ENCODE measurements around the gene KCNAB3.

The KCNAB3 gene

DNA sequence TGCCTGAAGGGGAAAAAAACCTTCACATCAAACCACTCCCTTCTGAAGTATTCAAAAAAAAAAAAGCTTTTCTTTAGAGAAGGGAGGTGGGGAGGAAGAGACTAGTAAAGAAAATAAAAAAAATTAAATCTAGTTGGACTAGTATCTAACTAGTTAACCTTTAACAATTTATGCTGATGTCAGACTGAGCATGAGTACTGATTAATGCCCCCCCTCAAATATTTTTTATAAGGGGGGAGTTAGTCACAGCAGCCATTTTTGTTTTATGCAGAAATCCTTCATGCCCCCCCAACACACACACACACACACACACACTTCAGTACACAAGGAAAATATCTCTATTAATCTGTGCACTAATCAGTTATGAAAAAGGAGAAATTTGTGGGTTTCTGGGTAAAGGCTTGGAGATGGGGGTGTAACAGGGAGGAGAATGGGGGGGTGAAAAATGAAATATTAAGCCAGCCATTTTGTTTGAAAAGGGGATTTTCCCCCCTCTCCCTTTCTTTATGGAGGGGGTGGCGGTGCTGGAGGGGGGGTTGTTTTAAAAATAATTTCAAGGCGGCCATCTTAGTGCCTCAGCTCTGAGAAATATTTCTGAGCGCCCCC, 45.8 kb downstream of the KCNAB3 start:
- TF ChIP-seq, protein P1, sequence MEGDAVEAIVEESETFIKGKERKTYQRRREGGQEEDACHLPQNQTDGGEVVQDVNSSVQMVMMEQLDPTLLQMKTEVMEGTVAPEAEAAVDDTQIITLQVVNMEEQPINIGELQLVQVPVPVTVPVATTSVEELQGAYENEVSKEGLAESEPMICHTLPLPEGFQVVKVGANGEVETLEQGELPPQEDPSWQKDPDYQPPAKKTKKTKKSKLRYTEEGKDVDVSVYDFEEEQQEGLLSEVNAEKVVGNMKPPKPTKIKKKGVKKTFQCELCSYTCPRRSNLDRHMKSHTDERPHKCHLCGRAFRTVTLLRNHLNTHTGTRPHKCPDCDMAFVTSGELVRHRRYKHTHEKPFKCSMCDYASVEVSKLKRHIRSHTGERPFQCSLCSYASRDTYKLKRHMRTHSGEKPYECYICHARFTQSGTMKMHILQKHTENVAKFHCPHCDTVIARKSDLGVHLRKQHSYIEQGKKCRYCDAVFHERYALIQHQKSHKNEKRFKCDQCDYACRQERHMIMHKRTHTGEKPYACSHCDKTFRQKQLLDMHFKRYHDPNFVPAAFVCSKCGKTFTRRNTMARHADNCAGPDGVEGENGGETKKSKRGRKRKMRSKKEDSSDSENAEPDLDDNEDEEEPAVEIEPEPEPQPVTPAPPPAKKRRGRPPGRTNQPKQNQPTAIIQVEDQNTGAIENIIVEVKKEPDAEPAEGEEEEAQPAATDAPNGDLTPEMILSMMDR (IDR thresholded peaks at IDR 0.05; ENCODE audit: unreplicated experiment in 3 of 3): no peak
- Mint-ChIP-seq H3K36me3 (ENCODE audit: low read depth) (no peaks in the 10 kb centered on the region), H3K27ac (no peak overlapping the region), H3K4me1 (no peaks in the 10 kb centered on the region), H3K9me3 (no peaks in the 10 kb centered on the region), H3K27me3 (ENCODE audit: low read depth) (no peaks in the 10 kb centered on the region), H3K4me3 (peak overlapping the region in 1 of 3 experiments; percentile 84)

DNA sequence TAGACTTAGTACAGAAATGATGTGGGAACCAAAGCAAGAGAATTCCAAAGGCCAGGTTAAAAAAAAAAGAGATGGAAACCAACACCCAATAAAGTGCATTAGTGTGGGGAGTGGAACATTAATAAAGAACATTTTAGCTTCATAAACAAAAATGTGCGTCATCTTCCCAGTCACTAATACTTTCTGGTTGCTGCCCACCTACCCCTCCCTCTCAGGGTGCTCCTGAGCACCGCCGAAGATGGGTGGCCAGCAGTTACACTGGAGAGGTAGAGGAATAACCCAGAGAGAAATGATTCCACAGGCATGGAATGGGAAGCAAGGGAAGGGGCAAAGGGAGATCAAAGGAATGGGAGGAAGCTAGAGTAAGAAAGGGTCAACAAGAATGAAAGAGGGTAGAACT, 47.0 kb downstream of the KCNAB3 start:
- TF ChIP-seq, protein P1 (IDR thresholded peaks at IDR 0.05; ENCODE audit: unreplicated experiment in 3 of 3): no peak
- peaks cover 2% of the 10 kb centered on the region for H3K36me3 Mint-ChIP-seq (ENCODE audit: low read depth)

DNA sequence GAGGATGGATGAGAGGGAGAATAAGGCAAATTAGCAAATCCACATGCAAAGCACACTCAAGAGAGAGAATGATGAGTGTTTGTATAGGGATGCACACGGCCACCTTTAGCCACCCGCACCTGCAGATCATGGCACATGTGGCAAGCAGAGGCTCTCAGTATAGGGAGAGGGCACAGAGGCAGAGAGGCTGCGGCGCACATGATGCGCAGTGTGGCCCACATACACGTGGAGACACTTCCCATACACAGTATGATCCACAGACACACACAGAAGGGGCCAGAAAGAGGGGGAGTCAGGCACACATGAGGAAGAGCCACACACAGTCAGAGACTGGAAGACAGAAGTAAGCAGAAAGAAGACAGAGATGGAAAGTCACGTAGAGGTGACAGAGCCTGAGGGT, 47.6 kb downstream of the KCNAB3 start:
- TF ChIP-seq, protein P1 (IDR thresholded peaks at IDR 0.05; ENCODE audit: unreplicated experiment in 3 of 3): no peak
- no peaks in the 10 kb centered on the region for H3K9me3 Mint-ChIP-seq
- peaks cover 6% of the 10 kb centered on the region for H3K36me3 Mint-ChIP-seq (ENCODE audit: low read depth)

More for the DNA sequence above, 47.0 kb downstream of the KCNAB3 start:
- H3K4me3 Mint-ChIP-seq: no peak overlapping the region
- H3K27ac Mint-ChIP-seq: no peak overlapping the region
- H3K27me3 Mint-ChIP-seq (ENCODE audit: low read depth): no peaks in the 10 kb centered on the region
- H3K9me3 Mint-ChIP-seq: no peaks in the 10 kb centered on the region
- no peaks in the 10 kb centered on the region for H3K4me1 Mint-ChIP-seq

DNA sequence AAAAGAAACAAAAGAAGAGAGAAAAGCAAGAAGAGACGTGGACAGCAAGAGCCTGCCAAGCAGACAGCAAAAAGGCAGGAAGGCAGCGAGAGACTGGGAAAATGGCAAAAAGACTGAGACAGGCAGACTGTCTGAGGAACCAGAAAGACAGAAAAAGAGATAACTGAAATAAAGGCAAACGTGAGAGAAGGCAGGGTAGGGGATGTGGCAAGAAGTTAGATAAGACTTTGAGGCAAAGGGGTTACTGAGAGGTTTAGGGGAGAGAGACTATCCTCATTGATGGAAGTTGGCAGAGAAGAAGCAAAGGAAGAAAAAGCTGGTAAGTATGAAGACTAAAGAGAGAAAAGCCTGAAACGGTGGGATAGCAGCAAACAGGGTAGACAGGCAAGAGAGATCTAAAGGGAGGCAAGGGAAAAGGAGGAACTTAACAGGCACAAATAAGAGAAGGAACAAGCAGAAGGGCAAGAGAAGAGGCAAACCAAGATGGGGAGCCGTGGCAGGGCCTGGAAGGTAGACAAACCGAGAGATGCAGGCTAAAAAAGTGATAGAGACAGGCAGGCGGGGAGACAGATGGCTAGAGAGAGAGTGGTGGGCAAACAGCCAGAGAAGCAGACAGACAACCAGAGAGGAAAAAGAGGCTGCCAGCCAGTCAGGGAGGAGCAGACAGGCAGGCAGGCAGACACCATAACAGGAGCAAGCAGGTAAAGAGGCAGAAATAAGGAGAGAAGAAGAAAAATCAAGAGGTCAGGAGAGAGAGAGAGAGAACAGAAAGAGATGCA, 48.2 kb downstream of the KCNAB3 start:
- no peaks in the 10 kb centered on the region for H3K4me1 Mint-ChIP-seq
- no peak overlapping the region for H3K4me3 Mint-ChIP-seq
- H3K9me3 Mint-ChIP-seq: no peaks in the 10 kb centered on the region
- TF ChIP-seq, protein P1 (IDR thresholded peaks at IDR 0.05; ENCODE audit: unreplicated experiment in 3 of 3): no peak
- H3K27ac Mint-ChIP-seq: no peak overlapping the region
- no peaks in the 10 kb centered on the region for H3K27me3 Mint-ChIP-seq (ENCODE audit: low read depth)
- H3K36me3 Mint-ChIP-seq (ENCODE audit: low read depth): peaks cover 11% of the 10 kb centered on the region

More for the DNA sequence above, 47.6 kb downstream of the KCNAB3 start:
- no peaks in the 10 kb centered on the region for H3K27me3 Mint-ChIP-seq (ENCODE audit: low read depth)
- no peak overlapping the region for H3K4me3 Mint-ChIP-seq
- no peaks in the 10 kb centered on the region for H3K4me1 Mint-ChIP-seq
- no peak overlapping the region for H3K27ac Mint-ChIP-seq

DNA sequence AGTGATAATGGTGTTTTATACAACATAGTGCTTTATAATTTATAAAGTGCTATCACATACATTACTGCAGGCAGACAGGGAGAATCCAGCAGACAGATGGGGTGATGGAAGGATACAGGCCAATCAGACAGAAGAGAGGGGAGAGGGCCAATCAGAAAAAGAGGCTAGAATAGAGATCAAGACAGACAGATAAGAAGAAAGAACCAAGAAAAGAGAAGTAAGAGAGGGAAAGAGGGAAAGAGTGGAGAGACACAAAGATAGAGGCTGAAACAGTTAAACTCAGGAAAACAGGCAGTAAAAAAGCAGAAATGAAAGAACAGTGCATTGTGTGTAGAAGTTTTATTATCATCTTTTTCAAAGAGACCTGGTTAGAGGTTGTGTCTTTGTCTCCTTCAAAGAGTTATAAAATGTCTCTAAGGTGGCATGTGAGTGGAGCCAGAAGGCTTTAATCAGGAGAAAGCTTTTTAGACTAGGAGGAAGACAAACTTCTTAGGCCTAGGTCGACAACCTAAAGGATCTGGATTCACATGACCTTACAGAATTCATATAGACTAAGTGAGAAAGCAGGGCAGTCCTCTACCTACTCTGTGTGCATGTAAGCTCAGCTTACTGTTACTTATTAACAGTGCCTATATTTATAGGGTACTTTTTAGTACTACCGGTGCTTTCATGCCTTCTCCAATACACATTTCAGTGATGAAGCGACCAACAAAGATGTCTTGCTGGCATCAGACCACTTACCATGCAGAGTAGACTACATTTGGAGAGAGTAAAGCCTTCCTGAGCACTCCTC, 49.4 kb downstream of the KCNAB3 start:
- TF ChIP-seq, protein P1 (IDR thresholded peaks at IDR 0.05; ENCODE audit: unreplicated experiment in 3 of 3): no peak
- Mint-ChIP-seq H3K4me1 (no peaks in the 10 kb centered on the region), H3K36me3 (ENCODE audit: low read depth) (peaks cover 22% of the 10 kb centered on the region), H3K4me3 (no peak overlapping the region), H3K27ac (no peak overlapping the region), H3K9me3 (no peaks in the 10 kb centered on the region), H3K27me3 (ENCODE audit: low read depth) (no peaks in the 10 kb centered on the region)
